Ectodermal cell (in vitro differentiated cells): ENCODE measurements around the gene AMPD1. TPM values are rescaled to one million over a fixed set of nuclear protein-coding genes. Genes with fewer than 3 reads are reported as not detected.

Source experiments
- H3K27ac ChIP-seq: 2 replicates; pipeline ENCODE4 v1.7.0; 2013; ENCODE audit warnings: mild to moderate bottlenecking, low read depth, low read length; ENCODE audit not compliant: insufficient read depth, poor library complexity, severe bottlenecking
- H3K27me3 ChIP-seq: 2 replicates; pipeline ENCODE4 v1.7.0; 2013; ENCODE audit warnings: mild to moderate bottlenecking, low read length; ENCODE audit not compliant: insufficient read depth, control insufficient read depth, poor library complexity, severe bottlenecking
- H3K36me3 ChIP-seq: one replicate; pipeline ENCODE4 v1.7.0; 2013; ENCODE audit warnings: low read length; ENCODE audit not compliant: control insufficient read depth, insufficient read depth
- H3K4me1 ChIP-seq: one replicate; pipeline ENCODE4 v1.7.0; 2013; ENCODE audit warnings: low read length; ENCODE audit not compliant: control insufficient read depth, insufficient read depth
- H3K4me3 ChIP-seq: 2 replicates; pipeline ENCODE4 v1.7.0; 2013; ENCODE audit warnings: low read depth, low read length, control low read depth; ENCODE audit not compliant: insufficient read depth
- H3K9me3 ChIP-seq: 2 replicates; pipeline ENCODE4 v1.7.0; 2013; ENCODE audit warnings: mild to moderate bottlenecking, low read length, moderate library complexity; ENCODE audit not compliant: control insufficient read depth
- WGBS, 2 experiments: methylation state at CpG; one replicate each; pipeline ENCODE4 v1.1.7; 2013; ENCODE audit warnings: missing lambda C conversion rate in 2 of 2; 5-methylcytosine and 5-hydroxymethylcytosine counted together
- polyA plus RNA-seq, 4 experiments: library from polyadenylated mRNA; stranded (reverse); fragments of 50-300 nt; gene quantifications; one replicate each; pipeline ENCODE4 v1.2.3, GENCODE V29; 2013

Gene AMPD1
- polyA plus RNA-seq (2013, experiment 1 of 4) = not detected
- polyA plus RNA-seq (2013, experiment 2 of 4) = not detected
- polyA plus RNA-seq (2013, experiment 3 of 4) = not detected
- polyA plus RNA-seq (2013, experiment 4 of 4) = not detected

GRCh38 chr1:114695430-114696058 lies at the start of gene AMPD1:
TSS of gene AMPD1 (minus strand) at chr1:114695546. CDS start at chr1:114695471, 75 bp downstream.
- Histone ChIP-seq H3K27ac (no peak within 1 kb of the TSS), H3K9me3 (no peaks in the 10 kb centered on the region), H3K36me3 (no peaks in the 10 kb centered on the region), H3K4me1 (no peaks in the 10 kb centered on the region), H3K4me3 (no peak within 1 kb of the TSS), H3K27me3 (peaks cover 8% of the 10 kb centered on the region)
- WGBS, 2 experiments = 90 to 94% methylated on average over 3 to 6 of the region's 6 CpGs

- H3K27me3 ChIP-seq = no peaks in the 10 kb centered on the region
- no peaks in the 10 kb centered on the region for H3K9me3 ChIP-seq
- H3K4me1 ChIP-seq = no peaks in the 10 kb centered on the region
- no peak overlapping the region for H3K4me3 ChIP-seq
- no peaks in the 10 kb centered on the region for H3K36me3 ChIP-seq
- WGBS, 2 experiments = 94 to 97% methylated on average over 8 to 11 of the region's 11 CpGs
- H3K27ac ChIP-seq = no peak overlapping the region
Measured at GRCh38 chr1:114741963-114742746, 46.8 kb upstream of the AMPD1 start.

GRCh38 chr1:114740331-114740730 lies 45.0 kb upstream of the AMPD1 start:
- Histone ChIP-seq H3K27me3 (no peaks in the 10 kb centered on the region), H3K9me3 (no peaks in the 10 kb centered on the region), H3K4me3 (no peak overlapping the region), H3K4me1 (no peaks in the 10 kb centered on the region), H3K36me3 (peaks cover 18% of the 10 kb centered on the region), H3K27ac (no peak overlapping the region)
- 100% methylated on average over 1 of the region's 1 CpG; no CpG with 5 or more reads in 1 of the 2 experiments for WGBS, 2 experiments

GRCh38 chr1:114737314-114737849 lies 42.0 kb upstream of the AMPD1 start:
- Histone ChIP-seq H3K27ac (no peak overlapping the region), H3K4me3 (no peak overlapping the region), H3K36me3 (peaks cover 44% of the 10 kb centered on the region), H3K4me1 (no peaks in the 10 kb centered on the region), H3K27me3 (no peaks in the 10 kb centered on the region), H3K9me3 (no peaks in the 10 kb centered on the region)
- 94 to 97% methylated on average over 6 of the region's 6 CpGs for WGBS, 2 experiments

- no peaks in the 10 kb centered on the region for H3K9me3 ChIP-seq
- no peak overlapping the region for H3K4me3 ChIP-seq
- H3K36me3 ChIP-seq = peaks cover 57% of the 10 kb centered on the region
- WGBS, 2 experiments = 89 to 100% methylated on average over 1 of the region's 1 CpG
- no peaks in the 10 kb centered on the region for H3K27me3 ChIP-seq
- H3K27ac ChIP-seq = no peak overlapping the region
- no peaks in the 10 kb centered on the region for H3K4me1 ChIP-seq
Measured at GRCh38 chr1:114735479-114735878, 40.1 kb upstream of the AMPD1 start.

- H3K4me1 ChIP-seq = no peaks in the 10 kb centered on the region
- H3K36me3 ChIP-seq = peaks cover 80% of the 10 kb centered on the region
- H3K9me3 ChIP-seq = no peaks in the 10 kb centered on the region
- no peaks in the 10 kb centered on the region for H3K27me3 ChIP-seq
- WGBS, 2 experiments = no CpG with 5 or more reads among the region's 1 CpG
- no peak overlapping the region for H3K4me3 ChIP-seq
- no peak overlapping the region for H3K27ac ChIP-seq
Measured at GRCh38 chr1:114729782-114730181, 34.4 kb upstream of the AMPD1 start.

- Histone ChIP-seq H3K9me3 (no peaks in the 10 kb centered on the region), H3K4me3 (no peak overlapping the region), H3K4me1 (no peaks in the 10 kb centered on the region), H3K27ac (no peak overlapping the region), H3K27me3 (no peaks in the 10 kb centered on the region), H3K36me3 (peaks cover 72% of the 10 kb centered on the region)
- WGBS, 2 experiments = 93 to 97% methylated on average over 2 of the region's 2 CpGs
Measured at GRCh38 chr1:114728553-114728952, 33.2 kb upstream of the AMPD1 start.

- Histone ChIP-seq H3K4me1 (no peaks in the 10 kb centered on the region), H3K27ac (no peak overlapping the region), H3K27me3 (no peaks in the 10 kb centered on the region), H3K9me3 (no peaks in the 10 kb centered on the region), H3K4me3 (no peak overlapping the region), H3K36me3 (peaks cover 72% of the 10 kb centered on the region)
- 87 to 94% methylated on average over 1 of the region's 1 CpG for WGBS, 2 experiments
Measured at GRCh38 chr1:114725230-114725629, 29.9 kb upstream of the AMPD1 start.

GRCh38 chr1:114723915-114724314 lies 28.6 kb upstream of the AMPD1 start:
- no peaks in the 10 kb centered on the region for H3K27me3 ChIP-seq
- no peaks in the 10 kb centered on the region for H3K4me1 ChIP-seq
- H3K36me3 ChIP-seq = peaks cover 72% of the 10 kb centered on the region
- H3K9me3 ChIP-seq = no peaks in the 10 kb centered on the region
- 96 to 100% methylated on average over 1 of the region's 1 CpG for WGBS, 2 experiments
- H3K27ac ChIP-seq = no peak overlapping the region
- no peak overlapping the region for H3K4me3 ChIP-seq

- 0 to 17% methylated on average over 1 of the region's 1 CpG for WGBS, 2 experiments
- Histone ChIP-seq H3K4me1 (no peaks in the 10 kb centered on the region), H3K36me3 (peaks cover 73% of the 10 kb centered on the region), H3K27me3 (no peaks in the 10 kb centered on the region), H3K9me3 (no peaks in the 10 kb centered on the region), H3K27ac (no peak overlapping the region), H3K4me3 (no peak overlapping the region)
Measured at GRCh38 chr1:114723457-114723856, 28.1 kb upstream of the AMPD1 start.
